Stimulated activated naive CD8-positive, alpha-beta T cell treated with anti-CD3 and anti-CD28 coated beads, Interleukin-15, amount 100 ng/mL, for 72 hours (primary cell): ENCODE data around the gene CCDC68.
"Not testable (repeated sequence)": the region's sequence is repeated elsewhere in the genome, so short reads cannot be mapped to it uniquely, and the experiment has no call there.

Source experiments
- ATAC-seq: fragments of 150-1000 bp; cut with Tn5 transposase; 2 replicates; pipeline ENCODE4 v1.10.0; 2021; ENCODE audit warnings: mild to moderate bottlenecking, moderate library complexity
- DNase-seq, 2 donors: peaks; one replicate each; pipeline ENCODE4 v3.0.0; 2021 to 2022
- H3K27ac Mint-ChIP-seq, 2 donors: one replicate each; pipeline ENCODE4 v1.8.0; 2022; ENCODE audit warnings: mild to moderate bottlenecking in 2 of 2, mixed read lengths in 2 of 2, moderate library complexity in 2 of 2
- H3K27me3 Mint-ChIP-seq: one replicate; pipeline ENCODE4 v1.8.0; 2022; ENCODE audit warnings: mixed read lengths
- H3K4me1 Mint-ChIP-seq: one replicate; pipeline ENCODE4 v1.8.0; 2022; ENCODE audit warnings: mild to moderate bottlenecking, mixed read lengths
- H3K4me3 Mint-ChIP-seq, 2 donors: one replicate each; pipeline ENCODE4 v1.8.0; 2022; ENCODE audit warnings: mild to moderate bottlenecking in 2 of 2, mixed read lengths in 2 of 2, moderate library complexity in 1 of 2
- H3K9me3 Mint-ChIP-seq, 2 donors: one replicate each; pipeline ENCODE4 v1.8.0; 2022; ENCODE audit warnings: mixed read lengths in 2 of 2

The CCDC68 gene

DNA sequence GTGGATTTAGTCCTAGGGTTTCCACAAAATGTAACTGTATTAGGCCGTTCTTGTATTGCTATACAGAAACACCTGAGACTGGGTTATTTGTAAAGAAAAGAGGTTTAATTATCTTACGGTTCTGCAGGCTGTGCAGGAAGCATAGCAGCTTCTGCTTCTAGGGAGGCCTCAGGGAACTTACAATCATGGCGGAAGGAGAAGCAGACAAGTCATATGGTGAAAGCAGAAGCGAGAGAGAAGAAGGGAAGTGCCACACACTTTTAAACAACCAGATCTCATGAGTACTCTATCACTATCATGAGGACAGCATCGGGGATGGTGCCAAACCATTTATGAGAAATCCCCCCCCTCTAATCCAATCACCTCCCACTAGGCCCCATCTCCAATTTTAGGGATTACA lies 9.5 kb upstream of the CCDC68 start:
- H3K27ac Mint-ChIP-seq: no peak overlapping the region
- H3K9me3 Mint-ChIP-seq: no peaks in the 10 kb centered on the region
- no peaks in the 10 kb centered on the region for H3K4me1 Mint-ChIP-seq
- DNase-seq (no peak), ATAC-seq (no peak)
- peaks cover 8% of the 10 kb centered on the region for H3K27me3 Mint-ChIP-seq
- no peak overlapping the region for H3K4me3 Mint-ChIP-seq

DNA sequence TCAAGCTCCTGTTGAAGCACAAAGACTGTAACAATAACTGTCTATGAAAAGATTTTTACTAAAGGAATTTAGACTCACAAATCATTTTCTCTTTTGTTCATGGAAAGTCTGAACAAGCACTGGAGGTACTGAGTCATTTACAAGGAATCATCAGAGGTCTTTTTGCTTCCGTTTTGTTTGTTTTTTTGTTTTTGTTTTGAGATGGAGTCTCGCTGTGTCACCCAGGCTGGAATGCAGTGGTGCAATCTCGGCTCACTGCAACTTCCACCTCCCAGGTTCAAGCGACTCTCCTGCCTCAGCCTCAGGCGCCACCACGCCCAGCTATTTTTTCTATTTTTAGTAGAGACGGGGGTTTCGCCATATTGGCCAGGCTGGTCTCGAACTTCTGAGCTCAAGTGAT lies 9.0 kb upstream of the CCDC68 start:
- not testable (repeated sequence) for DNase-seq, H3K4me3 Mint-ChIP-seq, H3K27ac Mint-ChIP-seq, H3K9me3 Mint-ChIP-seq, H3K4me1 Mint-ChIP-seq, ATAC-seq
- H3K27me3 Mint-ChIP-seq: peaks cover 14% of the 10 kb centered on the region

GRCh38 chr18:54967786-54968185 lies 8.5 kb upstream of the CCDC68 start:
- ATAC-seq (no peak), DNase-seq (no peak)
- peaks cover 18% of the 10 kb centered on the region for H3K27me3 Mint-ChIP-seq
- no peak overlapping the region for H3K4me3 Mint-ChIP-seq
- no peaks in the 10 kb centered on the region for H3K4me1 Mint-ChIP-seq
- no peaks in the 10 kb centered on the region for H3K9me3 Mint-ChIP-seq
- no peak overlapping the region for H3K27ac Mint-ChIP-seq

GRCh38 chr18:54964741-54965140 lies 5.5 kb upstream of the CCDC68 start:
- H3K27me3 Mint-ChIP-seq: peaks cover 36% of the 10 kb centered on the region
- H3K4me1 Mint-ChIP-seq: no peaks in the 10 kb centered on the region
- ATAC-seq (no peak), DNase-seq (no peak)
- H3K27ac Mint-ChIP-seq: no peak overlapping the region
- H3K4me3 Mint-ChIP-seq: no peak overlapping the region
- no peaks in the 10 kb centered on the region for H3K9me3 Mint-ChIP-seq

DNA sequence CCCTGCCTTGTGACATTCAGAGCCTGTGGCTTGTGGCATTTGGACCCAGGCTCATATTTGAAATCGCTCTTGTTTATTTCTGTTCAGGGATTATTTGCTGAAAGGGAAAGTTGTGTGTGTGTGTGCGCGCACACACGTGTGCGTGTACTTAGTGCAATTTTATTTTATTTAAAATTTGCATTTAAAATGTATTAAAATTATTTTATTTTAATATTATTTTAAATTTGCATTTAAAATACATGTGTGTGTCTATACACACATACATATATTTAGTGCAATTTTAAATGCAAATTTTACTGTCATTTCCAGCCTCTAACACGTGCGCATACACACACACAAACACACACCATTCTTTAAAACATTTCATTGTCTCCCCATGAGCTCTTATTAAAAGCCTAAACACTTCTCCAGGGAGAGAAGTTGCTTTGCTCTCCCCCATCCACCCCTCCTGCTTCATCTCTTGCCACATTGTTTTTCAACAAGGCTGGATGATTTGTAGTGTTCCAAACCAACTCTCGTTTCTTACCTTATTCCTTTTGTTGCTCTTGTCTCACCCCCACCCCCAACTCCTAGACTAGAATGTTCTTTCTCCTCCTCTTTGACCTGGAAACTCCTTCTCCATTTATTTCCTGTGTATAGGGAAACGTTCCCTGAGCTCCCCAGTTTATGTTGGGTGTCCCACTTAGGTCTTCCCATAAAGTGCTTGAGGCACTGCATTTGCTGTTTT lies 3.8 kb upstream of the CCDC68 start:
- H3K27ac Mint-ChIP-seq: no peak overlapping the region
- peaks cover 49% of the 10 kb centered on the region for H3K27me3 Mint-ChIP-seq
- no peaks in the 10 kb centered on the region for H3K9me3 Mint-ChIP-seq
- H3K4me1 Mint-ChIP-seq: peaks cover 4% of the 10 kb centered on the region
- ATAC-seq (no peak), DNase-seq (no peak)
- H3K4me3 Mint-ChIP-seq: no peak overlapping the region

DNA sequence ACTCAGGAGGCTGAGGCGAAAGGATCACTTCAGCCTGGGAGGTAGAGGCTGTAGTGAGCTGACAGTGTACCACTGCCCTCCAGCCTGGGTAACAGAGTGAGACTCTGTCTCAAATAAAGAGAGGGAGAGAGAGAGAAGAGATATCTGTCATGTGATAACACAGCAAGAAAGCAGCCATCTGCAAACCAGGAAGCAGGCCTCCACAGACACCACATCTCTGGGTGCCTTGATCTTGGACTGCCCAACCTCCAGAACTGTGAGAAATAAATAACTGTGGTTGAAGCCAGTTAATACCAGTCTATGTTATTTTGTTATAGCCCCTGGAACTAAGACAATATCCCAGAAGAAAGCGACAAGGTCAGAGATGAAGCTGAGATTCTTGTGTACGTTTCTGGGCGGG lies 2.6 kb upstream of the CCDC68 start:
- Mint-ChIP-seq H3K4me3 (no peak overlapping the region), H3K27me3 (peaks cover 60% of the 10 kb centered on the region), H3K27ac (no peak overlapping the region), H3K4me1 (peaks cover 4% of the 10 kb centered on the region), H3K9me3 (no peaks in the 10 kb centered on the region)
- DNase-seq (no peak), ATAC-seq (no peak)

DNA sequence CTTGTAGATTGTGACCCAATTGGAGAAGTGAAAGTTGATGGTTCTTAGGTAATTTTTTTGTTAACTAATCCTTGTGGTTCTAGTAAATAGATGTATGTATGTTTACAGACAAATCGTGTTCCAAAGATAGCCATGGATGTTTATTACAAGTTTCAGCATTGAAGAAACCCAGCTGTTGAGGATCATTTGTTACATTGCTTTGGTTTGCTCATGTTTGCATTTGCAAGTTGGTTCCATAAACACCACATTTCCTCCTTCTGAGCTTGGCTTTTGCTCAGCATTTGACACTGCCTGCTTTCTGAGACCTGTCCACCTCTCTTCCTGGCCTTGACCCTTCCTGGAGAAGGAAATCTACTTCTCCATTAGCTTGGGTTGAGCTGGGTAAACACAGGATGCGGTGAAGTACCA lies 1.8 kb upstream of the CCDC68 start:
- Mint-ChIP-seq H3K4me3 (no peak overlapping the region), H3K27ac (no peak overlapping the region), H3K4me1 (peaks cover 4% of the 10 kb centered on the region), H3K9me3 (no peaks in the 10 kb centered on the region), H3K27me3 (peaks cover 60% of the 10 kb centered on the region)
- no peak for ATAC-seq
- no peak for DNase-seq

- ATAC-seq: no peak
- DNase-seq: no peak
- no peak overlapping the region for H3K27ac Mint-ChIP-seq
- H3K9me3 Mint-ChIP-seq: no peaks in the 10 kb centered on the region
- H3K27me3 Mint-ChIP-seq: peaks cover 60% of the 10 kb centered on the region
- H3K4me3 Mint-ChIP-seq: no peak overlapping the region
- peaks cover 4% of the 10 kb centered on the region for H3K4me1 Mint-ChIP-seq
Measured at GRCh38 chr18:54960197-54960596, 936 bp upstream of the CCDC68 start.

GRCh38 chr18:54957996-54958395 lies 1.3 kb downstream of the CCDC68 start:
- no peak overlapping the region for H3K27ac Mint-ChIP-seq
- ATAC-seq: no peak
- H3K4me1 Mint-ChIP-seq: peaks cover 4% of the 10 kb centered on the region
- H3K9me3 Mint-ChIP-seq: no peaks in the 10 kb centered on the region
- no peak for DNase-seq
- H3K4me3 Mint-ChIP-seq: no peak overlapping the region
- peaks cover 51% of the 10 kb centered on the region for H3K27me3 Mint-ChIP-seq

- ATAC-seq: no peak
Measured at GRCh38 chr18:54957296-54957832, 1.9 kb downstream of the CCDC68 start.

GRCh38 chr18:54956506-54956905 lies 2.8 kb downstream of the CCDC68 start:
- ATAC-seq (no peak), DNase-seq (no peak)
- Mint-ChIP-seq H3K9me3 (no peaks in the 10 kb centered on the region), H3K4me1 (peaks cover 4% of the 10 kb centered on the region), H3K27ac (no peak overlapping the region), H3K27me3 (peaks cover 43% of the 10 kb centered on the region), H3K4me3 (no peak overlapping the region)

More at GRCh38 chr18:54957296-54957832, 1.9 kb downstream of the CCDC68 start:
- H3K4me3 Mint-ChIP-seq: no peak overlapping the region
- no peak for DNase-seq
- H3K4me1 Mint-ChIP-seq: peaks cover 4% of the 10 kb centered on the region
- H3K9me3 Mint-ChIP-seq: no peaks in the 10 kb centered on the region
- H3K27ac Mint-ChIP-seq: no peak overlapping the region
- peaks cover 49% of the 10 kb centered on the region for H3K27me3 Mint-ChIP-seq

DNA sequence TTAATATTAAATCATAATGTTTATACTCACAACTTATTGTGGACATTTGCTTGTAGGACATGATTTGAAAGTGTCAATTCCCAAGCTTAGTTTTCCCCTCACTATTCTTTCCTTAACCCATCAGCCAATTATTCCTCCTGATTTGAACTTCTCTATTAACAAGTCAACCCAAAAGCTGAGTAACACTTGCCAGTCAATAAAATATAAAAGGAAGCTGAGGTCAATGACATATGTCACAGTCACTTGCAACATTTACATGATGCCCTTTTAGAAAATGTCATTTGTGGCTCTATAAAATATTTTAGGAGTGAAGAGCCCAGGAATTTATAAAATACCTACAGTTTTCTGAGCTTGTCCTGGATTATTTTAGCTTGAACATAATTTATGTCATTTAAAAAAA lies 7.2 kb downstream of the CCDC68 start:
- no peak overlapping the region for H3K27ac Mint-ChIP-seq
- no peak for ATAC-seq
- peaks cover 8% of the 10 kb centered on the region for H3K27me3 Mint-ChIP-seq
- DNase-seq: no peak
- H3K4me3 Mint-ChIP-seq: no peak overlapping the region
- no peaks in the 10 kb centered on the region for H3K9me3 Mint-ChIP-seq
- H3K4me1 Mint-ChIP-seq: no peaks in the 10 kb centered on the region

- H3K27me3 Mint-ChIP-seq: peaks cover 7% of the 10 kb centered on the region
Measured at GRCh38 chr18:54950221-54950620, 9.0 kb downstream of the CCDC68 start.

GRCh38 chr18:54949588-54949987 lies 9.7 kb downstream of the CCDC68 start:
- H3K9me3 Mint-ChIP-seq: no peaks in the 10 kb centered on the region
- H3K27ac Mint-ChIP-seq: no peak overlapping the region
- ATAC-seq (no peak), DNase-seq (no peak)
- peaks cover 7% of the 10 kb centered on the region for H3K27me3 Mint-ChIP-seq
- no peak overlapping the region for H3K4me3 Mint-ChIP-seq
- peaks cover 16% of the 10 kb centered on the region for H3K4me1 Mint-ChIP-seq

More at GRCh38 chr18:54950221-54950620, 9.0 kb downstream of the CCDC68 start:
- no peak overlapping the region for H3K4me3 Mint-ChIP-seq
- no peak overlapping the region for H3K27ac Mint-ChIP-seq
- ATAC-seq (peak; percentile 43), DNase-seq (no peak)
- H3K4me1 Mint-ChIP-seq: peaks cover 16% of the 10 kb centered on the region
- no peaks in the 10 kb centered on the region for H3K9me3 Mint-ChIP-seq

GRCh38 chr18:54948350-54948837 lies 10.9 kb downstream of the CCDC68 start:
- Mint-ChIP-seq H3K9me3 (no peaks in the 10 kb centered on the region), H3K27me3 (no peaks in the 10 kb centered on the region), H3K27ac (peak overlapping the region in 1 of 2 donors; percentile 64), H3K4me3 (no peak overlapping the region), H3K4me1 (peaks cover 16% of the 10 kb centered on the region)
- ATAC-seq (no peak), DNase-seq (no peak)

- Mint-ChIP-seq H3K9me3 (no peaks in the 10 kb centered on the region), H3K4me3 (peak overlapping the region in 1 of 2 donors; percentile 77), H3K27me3 (no peaks in the 10 kb centered on the region), H3K27ac (no peak overlapping the region), H3K4me1 (peaks cover 16% of the 10 kb centered on the region)
- no peak for ATAC-seq
- no peak for DNase-seq
Measured at GRCh38 chr18:54947091-54947490, 12.2 kb downstream of the CCDC68 start.
